Upper lobe of right lung (tissue), 1 donor: ENCODE results near the gene ARMC3. TPM values are rescaled to one million over a fixed set of nuclear protein-coding genes. Genes with fewer than 3 reads are reported as not detected.
A peak's percentile ranks its signal among the peaks of the same experiment; 100 is the strongest.

Experiments used
- ATAC-seq: fragments of 200-7000 bp; cut with Tn5 transposase; one replicate; pipeline ENCODE4 v1.9.1; 2020; ENCODE audit warnings: mild to moderate bottlenecking, moderate library complexity
- DNase-seq: peaks from one replicate; pipeline ENCODE4 v3.0.0-alpha.2; 2020
- H3K27ac ChIP-seq: fragments of 200-600 bp; one replicate; pipeline ENCODE4 v1.8.0; 2022
- H3K27me3 ChIP-seq: fragments of 200-600 bp; one replicate; pipeline ENCODE4 v1.8.0; 2022; ENCODE audit warnings: mild to moderate bottlenecking
- H3K36me3 ChIP-seq: fragments of 200-600 bp; one replicate; pipeline ENCODE4 v1.8.0; 2022
- H3K4me1 ChIP-seq: fragments of 200-600 bp; one replicate; pipeline ENCODE4 v1.8.0; 2022
- H3K4me3 ChIP-seq: fragments of 200-600 bp; one replicate; pipeline ENCODE4 v1.8.0; 2022; ENCODE audit warnings: mild to moderate bottlenecking
- H3K9me3 ChIP-seq: fragments of 200-600 bp; one replicate; pipeline ENCODE4 v1.8.0; 2022
- CTCF ChIP-seq: fragments of 200-600 bp; IDR thresholded peaks from one replicate; pipeline ENCODE4 v1.8.0; 2022; ENCODE audit warnings: antibody characterized with exemption
- intact Hi-C: fragments of 100-400 bp; cut with DNase I; formaldehyde crosslinking; loops from one replicate; pipeline ENCODE4 v1.11.0; 2022
- total RNA-seq: library from RNA; stranded (reverse); fragmentation: NEBNext Ultra II Directional; extraction: Animal tissue kit (Norgen Biotek cat#: 25700); gene quantifications from one replicate; pipeline ENCODE4 v1.2.1, GENCODE V29; 2021
- donor health status: DM: no; HTN: yes; CAD: no; lungs with severe emphysema.

Gene ARMC3
- total RNA-seq, 1 donor from 2014 or later: not detected

GRCh38 chr10:23051278-23051677 is 123.4 kb downstream of the ARMC3 start:
- no peak overlapping the region for H3K27ac ChIP-seq

GRCh38 chr10:23051855-23052331 is 124.0 kb downstream of the ARMC3 start:
- Histone ChIP-seq H3K4me3 (no peak overlapping the region), H3K9me3 (no peaks in the 10 kb centered on the region), H3K4me1 (no peaks in the 10 kb centered on the region), H3K27ac (no peak overlapping the region), H3K36me3 (no peaks in the 10 kb centered on the region), H3K27me3 (peaks cover 7% of the 10 kb centered on the region)
- no peak for ATAC-seq
- TF ChIP-seq CTCF: no peak
- intact Hi-C loops: no loop called here
- no peak for DNase-seq

More at GRCh38 chr10:23051278-23051677, 123.4 kb downstream of the ARMC3 start:
- intact Hi-C loops: no loop called here
- no peak for DNase-seq
- Histone ChIP-seq H3K36me3 (no peaks in the 10 kb centered on the region), H3K4me1 (no peaks in the 10 kb centered on the region), H3K27me3 (peaks cover 7% of the 10 kb centered on the region), H3K4me3 (no peak overlapping the region), H3K9me3 (no peaks in the 10 kb centered on the region)
- TF ChIP-seq CTCF: no peak
- ATAC-seq: no peak

- intact Hi-C loops: no loop called here
- peak; percentile 96 for ATAC-seq
- H3K9me3 ChIP-seq: no peaks in the 10 kb centered on the region
- H3K27ac ChIP-seq: no peak overlapping the region
- DNase-seq: no peak
- H3K36me3 ChIP-seq: no peaks in the 10 kb centered on the region
- peaks cover 7% of the 10 kb centered on the region for H3K27me3 ChIP-seq
- no peak overlapping the region for H3K4me3 ChIP-seq
- no peaks in the 10 kb centered on the region for H3K4me1 ChIP-seq
- TF ChIP-seq CTCF: no peak
Observed at GRCh38 chr10:23053036-23053435, 125.2 kb downstream of the ARMC3 start.

- intact Hi-C loops: no loop called here
- Histone ChIP-seq H3K27me3 (peaks cover 1% of the 10 kb centered on the region), H3K9me3 (no peaks in the 10 kb centered on the region), H3K36me3 (no peaks in the 10 kb centered on the region), H3K4me1 (no peaks in the 10 kb centered on the region), H3K27ac (no peak overlapping the region), H3K4me3 (no peak overlapping the region)
- no peak for TF ChIP-seq CTCF
- DNase-seq (no peak), ATAC-seq (no peak)
Observed at GRCh38 chr10:23055424-23056185, 127.8 kb downstream of the ARMC3 start.

GRCh38 chr10:23056186-23056579 is 128.3 kb downstream of the ARMC3 start:
- Histone ChIP-seq H3K27ac (no peak overlapping the region), H3K9me3 (no peaks in the 10 kb centered on the region), H3K4me1 (no peaks in the 10 kb centered on the region), H3K36me3 (no peaks in the 10 kb centered on the region), H3K27me3 (no peaks in the 10 kb centered on the region), H3K4me3 (no peak overlapping the region)
- intact Hi-C loops: no loop called here
- ATAC-seq (no peak), DNase-seq (no peak)
- TF ChIP-seq CTCF: no peak
